NCI-H2196 treated with DMSO at 0.1 percent for 48 hours (cell line): ENCODE results near the gene GREB1.

Source experiments
- DNase-seq: peaks from one replicate; lab custom pipeline; 2025; ENCODE audit not compliant: unreplicated experiment; lab: John Stamatoyannopoulos, UW

Gene GREB1

GRCh38 chr2:11578986-11579774 is 45.3 kb downstream of the GREB1 start:
- DNase-seq: no peak

GRCh38 chr2:11579867-11580659 is 46.2 kb downstream of the GREB1 start:
- DNase-seq: no peak

- DNase-seq: no peak
These were observed 46.9 kb downstream of the GREB1 start for GRCh38 chr2:11580697-11581096.

- no peak for DNase-seq
These were observed 47.4 kb downstream of the GREB1 start for GRCh38 chr2:11581124-11581796.

GRCh38 chr2:11581797-11582611 is 48.2 kb downstream of the GREB1 start:
- no peak for DNase-seq

GRCh38 chr2:11582612-11582861 is 48.7 kb downstream of the GREB1 start:
- DNase-seq: no peak

GRCh38 chr2:11582862-11583752 is 49.3 kb downstream of the GREB1 start:
- peak; percentile 29 for DNase-seq

- peak; percentile 48 for DNase-seq
These were observed 50.1 kb downstream of the GREB1 start for GRCh38 chr2:11583840-11584524.

- no peak for DNase-seq
These were observed 50.7 kb downstream of the GREB1 start for GRCh38 chr2:11584525-11585056.

GRCh38 chr2:11585071-11585470 is 51.2 kb downstream of the GREB1 start:
- DNase-seq: no peak

- no peak for DNase-seq
These were observed 54.6 kb downstream of the GREB1 start for GRCh38 chr2:11588228-11589110.

- DNase-seq: no peak
These were observed 55.6 kb downstream of the GREB1 start for GRCh38 chr2:11589316-11589940.

GRCh38 chr2:11590193-11590592 is 56.3 kb downstream of the GREB1 start:
- no peak for DNase-seq

- no peak for DNase-seq
These were observed 57.2 kb downstream of the GREB1 start for GRCh38 chr2:11591091-11591490.

GRCh38 chr2:11592671-11593574 is 59.1 kb downstream of the GREB1 start:
- DNase-seq: no peak

- no peak for DNase-seq
These were observed 63.0 kb downstream of the GREB1 start for GRCh38 chr2:11596801-11597200.
